Lung (tissue), 12 donors: ENCODE results near the gene TNFRSF8. TPM values are rescaled to one million over a fixed set of nuclear protein-coding genes. Genes with fewer than 3 reads are reported as not detected.

Experiments used
- ATAC-seq: fragments of 200-7000 bp; cut with Tn5 transposase; one replicate; pipeline ENCODE4 v1.9.1; 2020; ENCODE audit warnings: moderate number of reproducible peaks; ENCODE audit not compliant: insufficient read depth, low FRiP score
- DNase-seq, 3 donors: peaks; one replicate each; pipeline ENCODE4 v3.0.0-alpha.2; 2013 to 2017
- H3K27ac ChIP-seq, 2 donors: one replicate each; pipeline ENCODE4 v1.5.1; 2013; ENCODE audit warnings: mild to moderate bottlenecking in 2 of 2, moderate library complexity in 2 of 2, control low read depth in 1 of 2, inconsistent platforms in 1 of 2, low read depth in 1 of 2, low read length in 1 of 2
- H3K27me3 ChIP-seq, 3 donors: one replicate each; pipeline ENCODE4 v1.5.1; 2013; ENCODE audit warnings: low read length in 2 of 3; ENCODE audit not compliant: control insufficient read depth in 3 of 3, insufficient read depth in 3 of 3
- H3K36me3 ChIP-seq, 4 donors: one replicate each; pipeline ENCODE4 v1.5.1; 2013; ENCODE audit warnings: low read length in 4 of 4, mild to moderate bottlenecking in 1 of 4, moderate library complexity in 1 of 4; ENCODE audit not compliant: control insufficient read depth in 4 of 4, insufficient read depth in 4 of 4
- H3K4me1 ChIP-seq, 5 donors: one replicate each; pipeline ENCODE4 v1.5.1; 2013; ENCODE audit warnings: low read length in 5 of 5, mild to moderate bottlenecking in 2 of 5, moderate library complexity in 1 of 5; ENCODE audit not compliant: control insufficient read depth in 5 of 5, insufficient read depth in 5 of 5
- H3K4me3 ChIP-seq: one replicate; pipeline ENCODE4 v1.5.1; 2013; ENCODE audit warnings: mild to moderate bottlenecking, control low read depth, moderate library complexity
- H3K9ac ChIP-seq, 2 donors: one replicate each; pipeline ENCODE4 v1.5.1; 2013; ENCODE audit warnings: low read length in 2 of 2, control low read depth in 1 of 2; ENCODE audit not compliant: insufficient read depth in 1 of 2
- H3K9me3 ChIP-seq, 4 donors: one replicate each; pipeline ENCODE4 v1.5.1; 2013; ENCODE audit warnings: low read length in 3 of 4, mild to moderate bottlenecking in 1 of 4, moderate library complexity in 1 of 4; ENCODE audit not compliant: control insufficient read depth in 4 of 4, insufficient read depth in 3 of 4
- CTCF ChIP-seq: IDR thresholded peaks from 2 replicates; pipeline ENCODE4 v1.5.1; 2012; ENCODE audit warnings: mild to moderate bottlenecking; ENCODE audit errors: control extremely low read depth, extremely low read depth
- WGBS, 2 donors: extraction: QIAGEN DNeasy Blood & Tissue Kit; methylation state at CpG; one replicate each; pipeline ENCODE4 v1.1.7; 2013; 5-methylcytosine and 5-hydroxymethylcytosine counted together
- polyA plus RNA-seq, 2 donors: library from polyadenylated mRNA; stranded (reverse); fragments of 200-250 nt; gene quantifications; one replicate each; pipeline ENCODE4 v1.2.1, GENCODE V29; 2013
- total RNA-seq, 2 donors: library from RNA; depleted of rRNA in 1 of 2; stranded (reverse); fragments of >200 nt in 1 of 2; gene quantifications; one replicate each; pipeline ENCODE4 v1.2.1, GENCODE V29; 2014 to 2021
- donor health status: control.
- donor health status: control.
- donor health status: Bipolar disorder and iron deficiency.
- donor health status: healthy.
- donor health status: DM: yes; HTN: yes; CAD: no.

TNFRSF8 gene
- total and polyA plus RNA-seq, 4 donors = 1.6 to 5.3 (median 2.1) TPM

- WGBS, 2 donors = 95 to 98% methylated on average over 9 of the region's 9 CpGs
- peak overlapping the region in 1 of 2 donors; percentile 25 for H3K27ac ChIP-seq
- no peak for TF ChIP-seq CTCF
- H3K9ac ChIP-seq = no peak overlapping the region
- H3K36me3 ChIP-seq = peaks cover 0 to 28% (median 13%) of the 10 kb centered on the region in 4 donors
- no peaks in the 10 kb centered on the region for H3K27me3 ChIP-seq
- DNase-seq (no peak), ATAC-seq (no peak)
- no peak overlapping the region for H3K4me3 ChIP-seq
- peaks cover 0 to 7% (median 5%) of the 10 kb centered on the region in 5 donors for H3K4me1 ChIP-seq
- H3K9me3 ChIP-seq = no peaks in the 10 kb centered on the region
Observed at GRCh38 chr1:12021616-12022015, 41.5 kb upstream of the TNFRSF8 start.

- no peaks in the 10 kb centered on the region for H3K27me3 ChIP-seq
- ATAC-seq = no peak
- no peak for TF ChIP-seq CTCF
- H3K36me3 ChIP-seq = peaks cover 0 to 30% (median 13%) of the 10 kb centered on the region in 4 donors
- no peak overlapping the region for H3K9ac ChIP-seq
- H3K9me3 ChIP-seq = no peaks in the 10 kb centered on the region
- peaks cover 0 to 7% (median 5%) of the 10 kb centered on the region in 5 donors for H3K4me1 ChIP-seq
- no peak for DNase-seq
- WGBS, 2 donors = 96 to 98% methylated on average over 14 of the region's 14 CpGs
- no peak overlapping the region for H3K27ac ChIP-seq
- H3K4me3 ChIP-seq = no peak overlapping the region
Observed at GRCh38 chr1:12022036-12022435, 41.1 kb upstream of the TNFRSF8 start.

- peaks cover 0 to 62% (median 19%) of the 10 kb centered on the region in 4 donors for H3K36me3 ChIP-seq
- no peaks in the 10 kb centered on the region for H3K9me3 ChIP-seq
- no peak overlapping the region for H3K27ac ChIP-seq
- 82 to 86% methylated on average over 10 of the region's 10 CpGs for WGBS, 2 donors
- no peak for TF ChIP-seq CTCF
- H3K9ac ChIP-seq = no peak overlapping the region
- H3K4me3 ChIP-seq = no peak overlapping the region
- no peak for DNase-seq
- ATAC-seq = no peak
- peaks cover 0 to under 1% (median 0%) of the 10 kb centered on the region in 5 donors for H3K4me1 ChIP-seq
- no peaks in the 10 kb centered on the region for H3K27me3 ChIP-seq
Observed at GRCh38 chr1:12026586-12026985, 36.5 kb upstream of the TNFRSF8 start.

- Histone ChIP-seq H3K27me3 (no peaks in the 10 kb centered on the region), H3K9ac (no peak overlapping the region), H3K4me1 (no peaks in the 10 kb centered on the region), H3K9me3 (no peaks in the 10 kb centered on the region), H3K4me3 (no peak overlapping the region), H3K36me3 (peaks cover 0 to 51% (median 11%) of the 10 kb centered on the region in 4 donors), H3K27ac (no peak overlapping the region)
- TF ChIP-seq CTCF = no peak
- 90 to 94% methylated on average over 8 of the region's 8 CpGs for WGBS, 2 donors
- DNase-seq (no peak), ATAC-seq (no peak)
Observed at GRCh38 chr1:12028248-12028647, 34.9 kb upstream of the TNFRSF8 start.
